ENCODE data around the gene PADI3.
"Not testable (repeated sequence)": the region's sequence is repeated elsewhere in the genome, so short reads cannot be mapped to it uniquely, and the experiment has no call there.

Gene PADI3

DNA sequence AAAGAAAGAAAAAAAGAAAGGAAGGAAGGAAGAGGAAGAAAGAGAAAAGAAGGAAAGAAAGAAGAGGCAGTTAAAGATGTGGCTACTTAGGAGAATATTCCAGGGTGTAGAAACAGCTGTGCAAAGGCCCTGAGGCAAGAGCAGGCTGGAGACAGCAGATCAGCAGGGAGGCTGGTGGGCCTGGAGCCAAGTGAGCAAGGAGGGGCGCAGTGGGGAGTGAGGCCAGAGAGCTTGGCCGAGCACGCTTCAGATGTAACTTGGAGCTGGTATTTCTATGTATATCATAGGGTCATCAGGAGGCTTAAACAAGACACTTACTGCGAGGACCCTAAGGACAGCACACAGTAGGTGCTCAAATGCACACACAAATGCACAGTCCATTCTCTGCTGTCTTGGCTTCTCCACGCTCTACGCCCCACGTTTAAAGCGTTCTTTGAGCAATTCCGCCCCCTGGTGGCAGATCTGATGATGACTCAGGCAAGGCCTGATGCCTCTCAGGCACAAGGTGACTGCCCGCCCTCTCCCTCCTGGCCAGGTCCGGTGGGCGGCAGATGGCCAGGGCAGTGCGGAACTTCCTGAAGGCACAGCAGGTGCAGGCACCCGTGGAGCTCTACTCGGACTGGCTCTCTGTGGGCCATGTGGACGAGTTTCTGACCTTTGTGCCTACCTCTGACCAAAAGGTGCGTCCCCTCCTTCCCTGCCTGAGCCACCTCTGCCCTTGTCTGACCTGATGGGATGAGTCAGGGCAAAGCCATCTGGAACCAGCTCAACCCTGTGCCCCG lies 11.9 kb upstream of the PADI3 start:
- Histone ChIP-seq H3K9me3 (ENCODE audit: control insufficient read depth in 5 of 5, low read length in 5 of 5) (no peaks in the 10 kb centered on the region), H3K27ac (ENCODE audit: low read depth, low read length) (no peak overlapping the region), H3K27me3 (ENCODE audit: control insufficient read depth in 5 of 5, insufficient read depth in 4 of 5, low read length in 5 of 5) (peaks cover 10 to 21% (median 13%) of the 10 kb centered on the region in 5 donors), H3K4me3 (ENCODE audit: low read depth in 1 of 5, low read length in 5 of 5) (no peak overlapping the region), H3K9ac (ENCODE audit: low read length in 5 of 5) (no peak overlapping the region), H3K4me1 (ENCODE audit: control insufficient read depth in 5 of 5, insufficient read depth in 5 of 5, low read length in 5 of 5) (peaks cover 2 to 16% (median 6%) of the 10 kb centered on the region in 5 donors), H3K36me3 (ENCODE audit: control insufficient read depth in 5 of 5, insufficient read depth in 5 of 5, low read length in 5 of 5) (no peaks in the 10 kb centered on the region)

DNA sequence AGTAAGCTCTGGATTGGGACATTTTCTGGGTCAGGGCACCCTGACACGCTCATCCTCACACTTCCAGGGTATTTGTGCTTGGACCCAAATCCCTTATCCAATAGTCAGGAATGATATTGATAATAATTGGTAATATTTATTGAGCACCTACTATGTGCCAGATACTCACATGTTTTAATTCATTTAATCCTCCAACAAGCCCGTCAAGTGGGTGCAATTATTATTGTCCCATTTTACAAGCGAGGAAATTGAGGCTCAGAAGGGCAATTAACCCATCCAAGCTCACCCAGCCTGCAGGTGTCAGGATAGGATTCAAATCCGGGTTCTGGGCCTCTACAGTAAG lies 11.4 kb upstream of the PADI3 start:
- H3K36me3 ChIP-seq (ENCODE audit: control insufficient read depth in 5 of 5, insufficient read depth in 5 of 5, low read length in 5 of 5) = no peaks in the 10 kb centered on the region
- no peak overlapping the region for H3K27ac ChIP-seq (ENCODE audit: low read depth, low read length)
- H3K4me1 ChIP-seq (ENCODE audit: control insufficient read depth in 5 of 5, insufficient read depth in 5 of 5, low read length in 5 of 5) = peaks cover 2 to 15% (median 6%) of the 10 kb centered on the region in 5 donors
- H3K9ac ChIP-seq (ENCODE audit: low read length in 5 of 5) = no peak overlapping the region
- H3K4me3 ChIP-seq (ENCODE audit: low read depth in 1 of 5, low read length in 5 of 5) = no peak overlapping the region
- peaks cover 16 to 21% (median 18%) of the 10 kb centered on the region in 5 donors for H3K27me3 ChIP-seq (ENCODE audit: control insufficient read depth in 5 of 5, insufficient read depth in 4 of 5, low read length in 5 of 5)
- no peaks in the 10 kb centered on the region for H3K9me3 ChIP-seq (ENCODE audit: control insufficient read depth in 5 of 5, low read length in 5 of 5)

DNA sequence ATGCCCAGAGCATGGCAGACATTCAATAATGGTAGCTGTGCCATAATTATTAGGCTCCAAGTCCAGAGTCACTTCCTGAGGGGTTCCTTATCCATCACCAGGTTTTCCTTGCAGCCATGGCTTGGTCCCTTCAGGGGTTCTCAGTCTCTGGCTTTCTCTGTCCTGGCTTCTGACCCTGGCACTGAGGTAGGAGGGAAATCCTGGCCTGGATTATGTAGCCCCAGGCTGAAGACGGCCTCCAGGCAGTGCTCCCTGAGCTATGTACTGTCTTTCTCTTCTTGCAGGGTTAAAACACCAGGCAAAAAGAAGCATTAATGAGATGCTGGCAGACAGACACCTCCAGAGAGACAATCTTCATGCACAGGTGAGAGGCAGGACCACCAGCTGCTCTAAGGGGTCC lies 9.5 kb upstream of the PADI3 start:
- peaks cover 16 to 20% (median 18%) of the 10 kb centered on the region in 5 donors for H3K27me3 ChIP-seq (ENCODE audit: control insufficient read depth in 5 of 5, insufficient read depth in 4 of 5, low read length in 5 of 5)
- H3K4me3 ChIP-seq (ENCODE audit: low read depth in 1 of 5, low read length in 5 of 5) = no peak overlapping the region
- no peak overlapping the region for H3K9ac ChIP-seq (ENCODE audit: low read length in 5 of 5)
- no peaks in the 10 kb centered on the region for H3K36me3 ChIP-seq (ENCODE audit: control insufficient read depth in 5 of 5, insufficient read depth in 5 of 5, low read length in 5 of 5)
- H3K4me1 ChIP-seq (ENCODE audit: control insufficient read depth in 5 of 5, insufficient read depth in 5 of 5, low read length in 5 of 5) = peaks cover 0 to 2% (median 0%) of the 10 kb centered on the region in 5 donors
- no peak overlapping the region for H3K27ac ChIP-seq (ENCODE audit: low read depth, low read length)
- H3K9me3 ChIP-seq (ENCODE audit: control insufficient read depth in 5 of 5, low read length in 5 of 5) = no peaks in the 10 kb centered on the region

DNA sequence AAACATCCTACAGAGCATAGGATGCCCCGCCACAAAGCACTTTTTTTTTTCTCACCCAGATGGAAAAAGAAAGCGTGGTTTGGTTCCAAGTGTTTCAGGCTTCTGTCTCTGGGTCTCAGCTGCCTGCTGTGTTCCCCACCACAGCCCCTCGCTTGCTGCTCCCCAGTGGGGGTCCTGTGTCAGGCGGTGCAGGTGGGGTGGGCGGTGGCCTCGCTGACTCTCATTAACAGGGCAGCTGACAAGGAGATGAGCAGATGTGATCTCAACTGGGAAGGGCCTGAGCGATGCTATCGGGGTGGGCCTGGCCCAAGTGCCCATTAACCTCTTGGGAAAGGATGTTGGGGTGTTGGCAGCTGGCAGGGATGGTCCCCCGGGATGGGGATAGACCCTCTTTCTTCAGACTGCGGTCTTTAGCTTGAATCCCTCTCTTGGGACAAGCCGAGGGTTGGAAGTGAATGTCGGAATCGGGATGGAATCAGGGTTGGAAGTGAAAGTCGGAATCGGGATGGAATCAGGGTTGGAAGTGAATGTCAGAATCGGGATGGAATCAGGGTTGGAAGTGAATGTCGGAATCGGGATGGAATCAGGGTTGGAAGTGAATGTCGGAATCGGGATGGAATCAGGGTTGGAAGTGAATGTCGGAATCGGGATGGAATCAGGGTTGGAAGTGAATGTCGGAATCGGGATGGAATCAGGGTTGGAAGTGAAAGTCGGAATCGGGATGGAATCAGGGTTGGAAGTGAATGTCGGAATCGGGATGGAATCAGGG lies 7.7 kb upstream of the PADI3 start:
- H3K36me3 ChIP-seq (ENCODE audit: control insufficient read depth in 5 of 5, insufficient read depth in 5 of 5, low read length in 5 of 5); H3K4me3 ChIP-seq (ENCODE audit: low read depth in 1 of 5, low read length in 5 of 5); H3K9ac ChIP-seq (ENCODE audit: low read length in 5 of 5); H3K27ac ChIP-seq (ENCODE audit: low read depth, low read length); H3K4me1 ChIP-seq (ENCODE audit: control insufficient read depth in 5 of 5, insufficient read depth in 5 of 5, low read length in 5 of 5); H3K9me3 ChIP-seq (ENCODE audit: control insufficient read depth in 5 of 5, low read length in 5 of 5): not testable (repeated sequence)
- H3K27me3 ChIP-seq (ENCODE audit: control insufficient read depth in 5 of 5, insufficient read depth in 4 of 5, low read length in 5 of 5) = peaks cover 16 to 20% (median 18%) of the 10 kb centered on the region in 5 donors

DNA sequence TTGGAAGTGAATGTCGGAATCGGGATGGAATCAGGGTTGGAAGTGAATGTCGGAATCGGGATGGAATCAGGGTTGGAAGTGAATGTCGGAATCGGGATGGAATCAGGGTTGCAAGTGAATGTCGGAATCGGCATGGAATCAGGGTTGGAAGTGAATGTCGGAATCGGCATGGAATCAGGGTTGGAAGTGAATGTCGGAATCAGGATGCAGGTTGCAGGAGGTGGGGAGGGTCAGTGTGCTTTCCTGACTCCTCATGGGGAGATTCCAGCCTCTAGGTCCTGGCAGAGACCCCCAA lies 7.2 kb upstream of the PADI3 start:
- H3K27me3 ChIP-seq (ENCODE audit: control insufficient read depth in 5 of 5, insufficient read depth in 4 of 5, low read length in 5 of 5) = peaks cover 16 to 20% (median 18%) of the 10 kb centered on the region in 5 donors
- not testable (repeated sequence) for H3K4me1 ChIP-seq (ENCODE audit: control insufficient read depth in 5 of 5, insufficient read depth in 5 of 5, low read length in 5 of 5); H3K9ac ChIP-seq (ENCODE audit: low read length in 5 of 5); H3K27ac ChIP-seq (ENCODE audit: low read depth, low read length); H3K4me3 ChIP-seq (ENCODE audit: low read depth in 1 of 5, low read length in 5 of 5); H3K9me3 ChIP-seq (ENCODE audit: control insufficient read depth in 5 of 5, low read length in 5 of 5); H3K36me3 ChIP-seq (ENCODE audit: control insufficient read depth in 5 of 5, insufficient read depth in 5 of 5, low read length in 5 of 5)

DNA sequence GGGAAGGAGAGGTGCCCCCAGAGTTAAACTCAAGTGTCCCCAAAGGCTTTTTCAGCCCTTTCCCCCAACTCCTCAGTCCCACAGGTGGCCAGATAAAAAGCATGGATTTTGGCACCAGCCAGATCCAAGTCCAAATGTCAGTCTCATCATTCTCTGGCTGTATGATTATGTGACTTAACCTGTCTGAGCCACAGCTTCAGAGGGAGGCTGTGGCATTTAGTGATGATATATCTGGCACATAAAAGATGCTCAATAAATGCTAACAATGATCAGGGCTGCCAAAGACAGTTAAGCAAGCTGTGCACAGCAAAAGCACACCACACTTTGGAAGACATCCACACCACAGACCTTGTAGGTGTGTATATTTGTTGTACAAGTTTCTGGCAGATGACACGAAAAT lies 5.6 kb upstream of the PADI3 start:
- Histone ChIP-seq H3K27ac (ENCODE audit: low read depth, low read length) (no peak overlapping the region), H3K9ac (ENCODE audit: low read length in 5 of 5) (no peak overlapping the region), H3K9me3 (ENCODE audit: control insufficient read depth in 5 of 5, low read length in 5 of 5) (no peaks in the 10 kb centered on the region), H3K27me3 (ENCODE audit: control insufficient read depth in 5 of 5, insufficient read depth in 4 of 5, low read length in 5 of 5) (peaks cover 16 to 22% (median 20%) of the 10 kb centered on the region in 5 donors), H3K4me1 (ENCODE audit: control insufficient read depth in 5 of 5, insufficient read depth in 5 of 5, low read length in 5 of 5) (peaks cover 0 to 6% (median 0%) of the 10 kb centered on the region in 5 donors), H3K36me3 (ENCODE audit: control insufficient read depth in 5 of 5, insufficient read depth in 5 of 5, low read length in 5 of 5) (no peaks in the 10 kb centered on the region), H3K4me3 (ENCODE audit: low read depth in 1 of 5, low read length in 5 of 5) (no peak overlapping the region)

DNA sequence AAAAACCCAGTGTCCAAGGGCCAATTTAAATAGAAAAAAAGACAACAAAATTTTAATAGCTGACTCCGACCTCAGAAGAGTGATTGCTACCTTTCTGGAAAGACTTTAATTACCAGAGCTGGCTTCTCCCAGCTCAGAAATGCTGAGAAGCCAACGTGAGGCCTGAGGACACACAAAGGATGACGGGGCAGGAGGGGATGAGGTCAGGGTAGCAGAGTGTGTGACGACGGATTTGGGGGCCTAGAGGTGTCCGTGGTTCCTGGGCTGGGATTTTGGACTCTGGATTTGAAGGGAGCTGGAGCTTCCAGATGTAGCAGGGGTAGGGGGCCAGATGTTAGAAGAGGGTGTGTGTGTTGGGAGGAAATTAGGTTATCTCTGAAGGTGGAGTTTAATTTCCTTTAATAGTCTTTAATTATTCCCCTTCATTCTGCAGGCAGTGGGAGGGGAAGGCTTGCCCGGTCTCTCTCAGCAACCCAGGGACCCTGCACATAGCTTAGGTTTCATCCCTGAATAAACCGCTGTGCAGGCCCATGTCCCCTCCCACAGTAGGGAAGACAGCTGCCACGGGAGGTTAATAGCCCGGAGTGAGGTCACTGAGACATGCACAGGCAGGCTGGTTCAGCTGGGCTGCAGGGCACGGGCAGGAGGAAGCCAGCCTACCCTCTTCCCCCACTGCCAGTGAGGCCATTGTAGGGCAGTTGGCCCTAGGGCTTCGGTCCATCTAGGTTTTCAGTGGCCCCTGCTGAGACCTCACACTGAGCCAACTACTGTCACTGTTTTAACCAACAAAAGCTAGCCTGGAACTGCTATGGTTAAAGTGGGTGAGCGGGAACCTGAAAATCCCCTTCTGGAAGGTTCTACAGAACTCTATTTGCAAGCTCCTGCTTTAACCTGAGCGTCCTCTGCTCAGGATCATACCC lies 3.8 kb upstream of the PADI3 start:
- no peaks in the 10 kb centered on the region for H3K36me3 ChIP-seq (ENCODE audit: control insufficient read depth in 5 of 5, insufficient read depth in 5 of 5, low read length in 5 of 5)
- no peak overlapping the region for H3K4me3 ChIP-seq (ENCODE audit: low read depth in 1 of 5, low read length in 5 of 5)
- H3K4me1 ChIP-seq (ENCODE audit: control insufficient read depth in 5 of 5, insufficient read depth in 5 of 5, low read length in 5 of 5) = peaks cover 0 to 6% (median 0%) of the 10 kb centered on the region in 5 donors
- H3K27me3 ChIP-seq (ENCODE audit: control insufficient read depth in 5 of 5, insufficient read depth in 4 of 5, low read length in 5 of 5) = peaks cover 13 to 24% (median 14%) of the 10 kb centered on the region in 5 donors
- H3K9ac ChIP-seq (ENCODE audit: low read length in 5 of 5) = no peak overlapping the region
- H3K9me3 ChIP-seq (ENCODE audit: control insufficient read depth in 5 of 5, low read length in 5 of 5) = no peaks in the 10 kb centered on the region
- no peak overlapping the region for H3K27ac ChIP-seq (ENCODE audit: low read depth, low read length)

DNA sequence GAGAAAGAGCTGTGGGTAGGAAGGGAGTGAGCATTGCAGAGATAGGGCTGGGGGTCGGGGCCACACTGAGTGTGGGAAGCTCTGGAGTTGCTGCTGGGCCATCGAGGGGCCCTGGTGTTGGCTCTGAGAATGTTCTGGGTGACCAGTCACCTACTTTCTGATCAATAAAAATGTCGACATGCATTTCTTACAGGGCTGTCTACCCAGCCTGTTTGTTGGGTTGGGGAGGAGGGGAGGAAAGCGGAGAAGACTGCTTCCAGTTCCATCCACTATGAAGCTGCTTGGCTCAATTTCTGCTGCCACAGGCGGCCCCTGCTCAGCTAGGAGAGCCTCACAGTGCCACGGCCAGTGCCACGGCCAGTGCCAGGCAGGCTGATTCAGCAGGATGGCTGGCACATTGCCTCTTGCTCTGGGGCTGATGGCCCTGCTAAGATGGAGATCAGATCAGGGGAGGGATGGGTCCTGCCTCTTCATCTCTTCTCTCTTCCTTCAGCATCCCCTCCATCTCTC lies 3.0 kb upstream of the PADI3 start:
- no peaks in the 10 kb centered on the region for H3K36me3 ChIP-seq (ENCODE audit: control insufficient read depth in 5 of 5, insufficient read depth in 5 of 5, low read length in 5 of 5)

DNA sequence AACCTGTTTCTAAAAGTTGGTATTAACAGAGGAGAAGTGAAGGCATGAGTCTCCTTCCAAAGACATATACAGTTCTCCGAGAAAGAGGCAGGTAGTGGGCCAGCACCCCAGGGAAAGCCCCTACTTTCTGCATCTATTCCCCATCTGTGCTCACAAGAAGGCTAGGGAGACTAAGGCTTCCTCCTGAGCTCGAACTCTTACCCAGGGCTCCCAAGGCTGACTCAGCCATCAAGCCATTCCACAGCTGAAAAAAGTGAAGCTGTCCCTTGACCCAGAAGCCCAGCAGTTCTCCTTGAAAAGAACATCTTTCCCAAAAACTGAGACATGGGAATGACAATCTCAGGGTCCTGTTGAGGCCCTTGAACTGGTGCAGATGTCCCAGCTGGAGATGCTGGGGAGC lies 1.9 kb upstream of the PADI3 start:
- no peaks in the 10 kb centered on the region for H3K36me3 ChIP-seq (ENCODE audit: control insufficient read depth in 5 of 5, insufficient read depth in 5 of 5, low read length in 5 of 5)
- no peak overlapping the region for H3K9ac ChIP-seq (ENCODE audit: low read length in 5 of 5)
- no peaks in the 10 kb centered on the region for H3K9me3 ChIP-seq (ENCODE audit: control insufficient read depth in 5 of 5, low read length in 5 of 5)
- H3K27ac ChIP-seq (ENCODE audit: low read depth, low read length) = no peak overlapping the region
- peaks cover 10 to 21% (median 15%) of the 10 kb centered on the region in 5 donors for H3K27me3 ChIP-seq (ENCODE audit: control insufficient read depth in 5 of 5, insufficient read depth in 4 of 5, low read length in 5 of 5)
- no peak overlapping the region for H3K4me3 ChIP-seq (ENCODE audit: low read depth in 1 of 5, low read length in 5 of 5)
- peaks cover 0 to 6% (median 0%) of the 10 kb centered on the region in 5 donors for H3K4me1 ChIP-seq (ENCODE audit: control insufficient read depth in 5 of 5, insufficient read depth in 5 of 5, low read length in 5 of 5)

More for the DNA sequence above, 3.0 kb upstream of the PADI3 start:
- Histone ChIP-seq H3K27me3 (ENCODE audit: control insufficient read depth in 5 of 5, insufficient read depth in 4 of 5, low read length in 5 of 5) (peaks cover 9 to 22% (median 13%) of the 10 kb centered on the region in 5 donors), H3K4me3 (ENCODE audit: low read depth in 1 of 5, low read length in 5 of 5) (no peak overlapping the region), H3K27ac (ENCODE audit: low read depth, low read length) (no peak overlapping the region), H3K4me1 (ENCODE audit: control insufficient read depth in 5 of 5, insufficient read depth in 5 of 5, low read length in 5 of 5) (peaks cover 0 to 6% (median 0%) of the 10 kb centered on the region in 5 donors), H3K9me3 (ENCODE audit: control insufficient read depth in 5 of 5, low read length in 5 of 5) (no peaks in the 10 kb centered on the region), H3K9ac (ENCODE audit: low read length in 5 of 5) (no peak overlapping the region)

Measured in subcutaneous abdominal adipose tissue (tissue), 5 donors.